Measurements from ENCODE around the gene LRRC18. TPM values are rescaled to one million over a fixed set of nuclear protein-coding genes. Genes with fewer than 3 reads are reported as not detected.

Gene LRRC18
- total RNA-seq, 2 experiments from 2014 or later: not detected

Small RNA genes within 50 kb of the gene (microRNA-seq; reads per million reads assigned to microRNA genes)
- not detected for gene MIR4294 (ENCODE audit: borderline replicate concordance)

Other genes with a start within 250 kb of the LRRC18 start
- gene VSTM4, start 175.7 kb upstream of the LRRC18 start, total RNA-seq: under 1 TPM; 0.07 to 0.11 TPM
- not detected for gene FAM170B, start 194.2 kb upstream of the LRRC18 start, total RNA-seq
- gene TMEM273, start 248.6 kb upstream of the LRRC18 start, total RNA-seq: 10 to 100 TPM; 26.5 to 28.0 TPM